ENCODE measurements around the gene SPATA12.
"Not testable (repeated sequence)": the region's sequence is repeated elsewhere in the genome, so short reads cannot be mapped to it uniquely, and the experiment has no call there.

SPATA12 gene

GRCh38 chr3:57073628-57074027 is 13.2 kb downstream of the SPATA12 start:
- Histone ChIP-seq H3K27ac (ENCODE audit: low read length) (no peak overlapping the region), H3K4me3 (ENCODE audit: low read depth in 1 of 2, low read length in 2 of 2) (no peak overlapping the region), H3K36me3 (ENCODE audit: control insufficient read depth in 1 of 2, insufficient read depth in 2 of 2, low read length in 2 of 2) (no peaks in the 10 kb centered on the region), H3K4me1 (ENCODE audit: control insufficient read depth in 1 of 2, insufficient read depth in 2 of 2, low read length in 2 of 2) (peaks cover 0 to 18% of the 10 kb centered on the region in 2 donors), H3K27me3 (ENCODE audit: low read depth, low read length) (no peaks in the 10 kb centered on the region), H3K9me3 (ENCODE audit: control insufficient read depth in 1 of 2, low read length in 2 of 2) (no peaks in the 10 kb centered on the region)

- no peak overlapping the region for H3K27ac ChIP-seq (ENCODE audit: low read length)
- H3K9me3 ChIP-seq (ENCODE audit: control insufficient read depth in 1 of 2, low read length in 2 of 2): no peaks in the 10 kb centered on the region
- H3K4me1 ChIP-seq (ENCODE audit: control insufficient read depth in 1 of 2, insufficient read depth in 2 of 2, low read length in 2 of 2): peaks cover 0 to 17% of the 10 kb centered on the region in 2 donors
- no peak overlapping the region for H3K4me3 ChIP-seq (ENCODE audit: low read depth in 1 of 2, low read length in 2 of 2)
- H3K36me3 ChIP-seq (ENCODE audit: control insufficient read depth in 1 of 2, insufficient read depth in 2 of 2, low read length in 2 of 2): no peaks in the 10 kb centered on the region
- no peaks in the 10 kb centered on the region for H3K27me3 ChIP-seq (ENCODE audit: low read depth, low read length)
Observed at GRCh38 chr3:57074135-57074534, 13.7 kb downstream of the SPATA12 start.

- Histone ChIP-seq H3K9me3 (ENCODE audit: control insufficient read depth in 1 of 2, low read length in 2 of 2) (no peaks in the 10 kb centered on the region), H3K4me1 (ENCODE audit: control insufficient read depth in 1 of 2, insufficient read depth in 2 of 2, low read length in 2 of 2) (peaks cover 0 to 12% of the 10 kb centered on the region in 2 donors), H3K36me3 (ENCODE audit: control insufficient read depth in 1 of 2, insufficient read depth in 2 of 2, low read length in 2 of 2) (no peaks in the 10 kb centered on the region), H3K4me3 (ENCODE audit: low read depth in 1 of 2, low read length in 2 of 2) (no peak overlapping the region), H3K27ac (ENCODE audit: low read length) (no peak overlapping the region), H3K27me3 (ENCODE audit: low read depth, low read length) (no peaks in the 10 kb centered on the region)
Observed at GRCh38 chr3:57076422-57076951, 16.0 kb downstream of the SPATA12 start.

GRCh38 chr3:57077630-57078343 is 17.3 kb downstream of the SPATA12 start:
- peak overlapping the region; percentile 77 to 94 for H3K4me3 ChIP-seq (ENCODE audit: low read depth in 1 of 2, low read length in 2 of 2)
- no peaks in the 10 kb centered on the region for H3K27me3 ChIP-seq (ENCODE audit: low read depth, low read length)
- H3K4me1 ChIP-seq (ENCODE audit: control insufficient read depth in 1 of 2, insufficient read depth in 2 of 2, low read length in 2 of 2): peaks cover 0 to 12% of the 10 kb centered on the region in 2 donors
- no peaks in the 10 kb centered on the region for H3K36me3 ChIP-seq (ENCODE audit: control insufficient read depth in 1 of 2, insufficient read depth in 2 of 2, low read length in 2 of 2)
- H3K27ac ChIP-seq (ENCODE audit: low read length): no peak overlapping the region
- no peaks in the 10 kb centered on the region for H3K9me3 ChIP-seq (ENCODE audit: control insufficient read depth in 1 of 2, low read length in 2 of 2)

GRCh38 chr3:57078344-57078634 is 17.8 kb downstream of the SPATA12 start:
- no peaks in the 10 kb centered on the region for H3K36me3 ChIP-seq (ENCODE audit: control insufficient read depth in 1 of 2, insufficient read depth in 2 of 2, low read length in 2 of 2)
- peak overlapping the region; percentile 77 to 94 for H3K4me3 ChIP-seq (ENCODE audit: low read depth in 1 of 2, low read length in 2 of 2)
- no peaks in the 10 kb centered on the region for H3K27me3 ChIP-seq (ENCODE audit: low read depth, low read length)
- no peak overlapping the region for H3K27ac ChIP-seq (ENCODE audit: low read length)
- H3K9me3 ChIP-seq (ENCODE audit: control insufficient read depth in 1 of 2, low read length in 2 of 2): no peaks in the 10 kb centered on the region
- peaks cover 0 to 12% of the 10 kb centered on the region in 2 donors for H3K4me1 ChIP-seq (ENCODE audit: control insufficient read depth in 1 of 2, insufficient read depth in 2 of 2, low read length in 2 of 2)

- H3K4me1 ChIP-seq (ENCODE audit: control insufficient read depth in 1 of 2, insufficient read depth in 2 of 2, low read length in 2 of 2): peaks cover 0 to 12% of the 10 kb centered on the region in 2 donors
- H3K36me3 ChIP-seq (ENCODE audit: control insufficient read depth in 1 of 2, insufficient read depth in 2 of 2, low read length in 2 of 2): no peaks in the 10 kb centered on the region
- no peak overlapping the region for H3K27ac ChIP-seq (ENCODE audit: low read length)
- H3K4me3 ChIP-seq (ENCODE audit: low read depth in 1 of 2, low read length in 2 of 2): peak overlapping the region; percentile 77 to 94
- no peaks in the 10 kb centered on the region for H3K9me3 ChIP-seq (ENCODE audit: control insufficient read depth in 1 of 2, low read length in 2 of 2)
- H3K27me3 ChIP-seq (ENCODE audit: low read depth, low read length): no peaks in the 10 kb centered on the region
Observed at GRCh38 chr3:57078635-57079473, 18.4 kb downstream of the SPATA12 start.

- H3K4me3 ChIP-seq (ENCODE audit: low read depth in 1 of 2, low read length in 2 of 2): peak overlapping the region; percentile 38 to 94
- peaks cover 0 to 12% of the 10 kb centered on the region in 2 donors for H3K4me1 ChIP-seq (ENCODE audit: control insufficient read depth in 1 of 2, insufficient read depth in 2 of 2, low read length in 2 of 2)
- no peak overlapping the region for H3K27ac ChIP-seq (ENCODE audit: low read length)
- no peaks in the 10 kb centered on the region for H3K36me3 ChIP-seq (ENCODE audit: control insufficient read depth in 1 of 2, insufficient read depth in 2 of 2, low read length in 2 of 2)
- no peaks in the 10 kb centered on the region for H3K9me3 ChIP-seq (ENCODE audit: control insufficient read depth in 1 of 2, low read length in 2 of 2)
- no peaks in the 10 kb centered on the region for H3K27me3 ChIP-seq (ENCODE audit: low read depth, low read length)
Observed at GRCh38 chr3:57079474-57079831, 19.0 kb downstream of the SPATA12 start.

GRCh38 chr3:57080171-57080570 is 19.7 kb downstream of the SPATA12 start:
- peaks cover 0 to 12% of the 10 kb centered on the region in 2 donors for H3K4me1 ChIP-seq (ENCODE audit: control insufficient read depth in 1 of 2, insufficient read depth in 2 of 2, low read length in 2 of 2)
- no peaks in the 10 kb centered on the region for H3K27me3 ChIP-seq (ENCODE audit: low read depth, low read length)
- no peaks in the 10 kb centered on the region for H3K36me3 ChIP-seq (ENCODE audit: control insufficient read depth in 1 of 2, insufficient read depth in 2 of 2, low read length in 2 of 2)
- H3K4me3 ChIP-seq (ENCODE audit: low read depth in 1 of 2, low read length in 2 of 2): no peak overlapping the region
- no peaks in the 10 kb centered on the region for H3K9me3 ChIP-seq (ENCODE audit: control insufficient read depth in 1 of 2, low read length in 2 of 2)
- no peak overlapping the region for H3K27ac ChIP-seq (ENCODE audit: low read length)

- H3K27ac ChIP-seq (ENCODE audit: low read length): no peak overlapping the region
- H3K36me3 ChIP-seq (ENCODE audit: control insufficient read depth in 1 of 2, insufficient read depth in 2 of 2, low read length in 2 of 2): no peaks in the 10 kb centered on the region
Observed at GRCh38 chr3:57081173-57081572, 20.7 kb downstream of the SPATA12 start.

GRCh38 chr3:57082481-57082880 is 22.0 kb downstream of the SPATA12 start:
- no peaks in the 10 kb centered on the region for H3K27me3 ChIP-seq (ENCODE audit: low read depth, low read length)
- H3K36me3 ChIP-seq (ENCODE audit: control insufficient read depth in 1 of 2, insufficient read depth in 2 of 2, low read length in 2 of 2): no peaks in the 10 kb centered on the region
- H3K27ac ChIP-seq (ENCODE audit: low read length): no peak overlapping the region
- peaks cover 0 to 12% of the 10 kb centered on the region in 2 donors for H3K4me1 ChIP-seq (ENCODE audit: control insufficient read depth in 1 of 2, insufficient read depth in 2 of 2, low read length in 2 of 2)
- no peak overlapping the region for H3K4me3 ChIP-seq (ENCODE audit: low read depth in 1 of 2, low read length in 2 of 2)
- H3K9me3 ChIP-seq (ENCODE audit: control insufficient read depth in 1 of 2, low read length in 2 of 2): no peaks in the 10 kb centered on the region

More at GRCh38 chr3:57081173-57081572, 20.7 kb downstream of the SPATA12 start:
- Histone ChIP-seq H3K9me3 (ENCODE audit: control insufficient read depth in 1 of 2, low read length in 2 of 2) (no peaks in the 10 kb centered on the region), H3K27me3 (ENCODE audit: low read depth, low read length) (no peaks in the 10 kb centered on the region), H3K4me3 (ENCODE audit: low read depth in 1 of 2, low read length in 2 of 2) (no peak overlapping the region), H3K4me1 (ENCODE audit: control insufficient read depth in 1 of 2, insufficient read depth in 2 of 2, low read length in 2 of 2) (peaks cover 0 to 12% of the 10 kb centered on the region in 2 donors)

- not testable (repeated sequence) for H3K4me3 ChIP-seq (ENCODE audit: low read depth in 1 of 2, low read length in 2 of 2); H3K9me3 ChIP-seq (ENCODE audit: control insufficient read depth in 1 of 2, low read length in 2 of 2); H3K4me1 ChIP-seq (ENCODE audit: control insufficient read depth in 1 of 2, insufficient read depth in 2 of 2, low read length in 2 of 2); H3K27me3 ChIP-seq (ENCODE audit: low read depth, low read length); H3K27ac ChIP-seq (ENCODE audit: low read length); H3K36me3 ChIP-seq (ENCODE audit: control insufficient read depth in 1 of 2, insufficient read depth in 2 of 2, low read length in 2 of 2)
Observed at GRCh38 chr3:57083266-57083995, 23.0 kb downstream of the SPATA12 start.

Measured in muscle layer of duodenum (tissue), 2 donors.